HG03469 (cell line): ENCODE data around the gene SPINT2.
"Not testable (repeated sequence)": the region's sequence is repeated elsewhere in the genome, so short reads cannot be mapped to it uniquely, and the experiment has no call there.

ENCODE experiments used
- ATAC-seq: cut with Tn5 transposase; IDR thresholded peaks from one replicate; pipeline ENCODE4 v1.9.1; 2021; ENCODE audit warnings: mild to moderate bottlenecking, moderate library complexity, moderate number of reproducible peaks; ENCODE audit not compliant: unreplicated experiment

Gene SPINT2

GRCh38 chr19:38318660-38319059 lies 54.3 kb downstream of the SPINT2 start:
- ATAC-seq = no peak

- no peak for ATAC-seq
Measured at GRCh38 chr19:38319421-38320258, 55.3 kb downstream of the SPINT2 start, which contains the start of gene KCNK6. Gene KCNK6 (plus strand): TSS chr19:38319845. CDS start chr19:38319951, 106 bp downstream.

- no peak for ATAC-seq
Measured at GRCh38 chr19:38320969-38321339, 56.6 kb downstream of the SPINT2 start.

- no peak for ATAC-seq
Measured at GRCh38 chr19:38321646-38322196, 57.3 kb downstream of the SPINT2 start.

GRCh38 chr19:38323291-38323690 lies 58.9 kb downstream of the SPINT2 start:
- no peak for ATAC-seq

GRCh38 chr19:38324431-38324830 lies 60.1 kb downstream of the SPINT2 start:
- ATAC-seq = no peak

GRCh38 chr19:38326591-38326990 lies 62.2 kb downstream of the SPINT2 start:
- no peak for ATAC-seq

GRCh38 chr19:38329651-38330050 lies 65.3 kb downstream of the SPINT2 start:
- ATAC-seq = no peak

- ATAC-seq = no peak
Measured at GRCh38 chr19:38331728-38332127, 67.4 kb downstream of the SPINT2 start.

- ATAC-seq = no peak
Measured at GRCh38 chr19:38333245-38333644, 68.9 kb downstream of the SPINT2 start.

- ATAC-seq = peak; percentile 29
Measured at GRCh38 chr19:38335949-38336637, 71.7 kb downstream of the SPINT2 start.

- ATAC-seq = no peak
Measured at GRCh38 chr19:38336638-38337359, 72.4 kb downstream of the SPINT2 start.

GRCh38 chr19:38337360-38337653 lies 72.9 kb downstream of the SPINT2 start:
- no peak for ATAC-seq

- ATAC-seq = not testable (repeated sequence)
Measured at GRCh38 chr19:38339011-38339410, 74.6 kb downstream of the SPINT2 start.

GRCh38 chr19:38340927-38341326 lies 76.6 kb downstream of the SPINT2 start:
- ATAC-seq = no peak
